ENCODE measurements around the gene SCAI. TPM values are rescaled to one million over a fixed set of nuclear protein-coding genes. Genes with fewer than 3 reads are reported as not detected.

Gene SCAI
- total and polyA plus RNA-seq, 9 donors, result 3.1 to 13.3 (median 9.2) TPM

DNA sequence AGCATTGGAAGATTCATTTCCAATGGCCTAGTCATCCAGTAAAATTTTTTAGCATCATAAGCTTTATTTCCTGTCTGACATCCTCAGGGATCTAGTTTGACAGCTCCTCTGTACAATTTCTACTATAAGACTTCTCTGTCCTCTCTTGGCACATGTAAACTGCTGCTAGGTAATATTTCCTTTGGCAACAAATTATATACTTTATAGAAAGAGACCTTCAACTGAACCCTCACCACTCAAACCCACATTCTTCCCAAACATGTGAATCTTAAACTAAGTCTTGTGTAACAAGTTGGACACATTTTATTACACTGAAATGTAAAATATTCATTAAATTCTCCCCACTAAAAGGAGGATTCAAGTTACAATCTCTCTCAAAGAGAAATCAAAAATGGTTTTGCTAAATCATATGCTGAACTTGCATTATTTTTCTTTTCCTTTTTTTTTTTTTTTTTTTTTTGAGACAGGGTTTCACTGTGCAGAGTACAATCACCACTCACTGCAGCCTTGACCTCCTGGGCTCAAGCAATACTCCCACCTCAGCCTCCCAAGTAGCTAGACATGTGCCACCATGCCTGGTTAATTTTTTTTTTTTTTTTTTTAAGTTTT, 36.9 kb downstream of the SCAI start:
- Histone ChIP-seq H3K4me1 (ENCODE audit: insufficient read depth) (peaks cover 2% of the 10 kb centered on the region), H3K9me3 (no peaks in the 10 kb centered on the region), H3K4me3 (no peak overlapping the region), H3K27me3 (no peaks in the 10 kb centered on the region), H3K27ac (peak overlapping the region in 1 of 2 donors; percentile 2), H3K36me3 (no peaks in the 10 kb centered on the region)
- intact Hi-C loops (cut with DNase I), result no loop called here
- no peak for DNase-seq
- TF ChIP-seq POLR2A (IDR thresholded peaks at IDR 0.05) (no peak), EP300 (IDR thresholded peaks at IDR 0.05) (no peak)
- TF ChIP-seq, protein P1, sequence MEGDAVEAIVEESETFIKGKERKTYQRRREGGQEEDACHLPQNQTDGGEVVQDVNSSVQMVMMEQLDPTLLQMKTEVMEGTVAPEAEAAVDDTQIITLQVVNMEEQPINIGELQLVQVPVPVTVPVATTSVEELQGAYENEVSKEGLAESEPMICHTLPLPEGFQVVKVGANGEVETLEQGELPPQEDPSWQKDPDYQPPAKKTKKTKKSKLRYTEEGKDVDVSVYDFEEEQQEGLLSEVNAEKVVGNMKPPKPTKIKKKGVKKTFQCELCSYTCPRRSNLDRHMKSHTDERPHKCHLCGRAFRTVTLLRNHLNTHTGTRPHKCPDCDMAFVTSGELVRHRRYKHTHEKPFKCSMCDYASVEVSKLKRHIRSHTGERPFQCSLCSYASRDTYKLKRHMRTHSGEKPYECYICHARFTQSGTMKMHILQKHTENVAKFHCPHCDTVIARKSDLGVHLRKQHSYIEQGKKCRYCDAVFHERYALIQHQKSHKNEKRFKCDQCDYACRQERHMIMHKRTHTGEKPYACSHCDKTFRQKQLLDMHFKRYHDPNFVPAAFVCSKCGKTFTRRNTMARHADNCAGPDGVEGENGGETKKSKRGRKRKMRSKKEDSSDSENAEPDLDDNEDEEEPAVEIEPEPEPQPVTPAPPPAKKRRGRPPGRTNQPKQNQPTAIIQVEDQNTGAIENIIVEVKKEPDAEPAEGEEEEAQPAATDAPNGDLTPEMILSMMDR (IDR thresholded peaks at IDR 0.05), result no peak

DNA sequence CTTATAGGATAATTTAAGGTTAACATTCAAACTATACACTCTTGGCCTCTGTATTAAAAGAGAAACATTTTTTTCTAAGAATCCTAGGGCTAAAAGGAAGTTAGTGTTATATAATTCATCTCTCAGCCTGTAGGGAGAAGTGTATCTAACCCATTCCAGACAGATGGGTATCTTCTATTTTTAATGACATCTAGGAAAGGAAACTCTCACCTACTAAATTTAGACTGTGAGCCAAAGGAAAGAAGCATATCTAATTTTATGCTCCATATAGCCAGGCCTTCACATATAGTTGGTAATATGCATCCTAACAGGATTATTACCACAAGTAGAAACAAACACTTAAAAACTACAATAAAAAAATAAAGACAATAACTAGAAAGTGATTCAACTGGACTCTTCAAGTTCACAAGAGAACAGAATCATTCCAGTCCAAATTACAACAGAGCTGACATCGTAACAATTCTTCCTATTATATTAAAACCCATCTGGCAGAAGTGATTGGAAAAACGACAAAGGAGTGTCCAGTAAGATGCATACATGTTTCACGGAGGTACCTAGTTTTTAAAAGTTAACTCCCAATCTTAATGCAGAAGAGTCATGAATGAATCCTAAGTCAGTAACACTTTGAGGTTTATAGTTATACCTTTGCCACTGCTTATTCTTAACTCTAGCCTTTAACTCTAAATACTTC, 39.4 kb downstream of the SCAI start:
- Histone ChIP-seq H3K9me3 (no peaks in the 10 kb centered on the region), H3K27ac (no peak overlapping the region), H3K36me3 (no peaks in the 10 kb centered on the region), H3K27me3 (no peaks in the 10 kb centered on the region), H3K4me1 (ENCODE audit: insufficient read depth) (peaks cover 5% of the 10 kb centered on the region), H3K4me3 (no peak overlapping the region)
- no peak for TF ChIP-seq EP300 (IDR thresholded peaks at IDR 0.05)
- TF ChIP-seq, protein P1 (IDR thresholded peaks at IDR 0.05), result no peak
- intact Hi-C loops (cut with DNase I), result no loop called here
- no peak for DNase-seq
- WGBS, 3 donors, result 79 to 84% (median 80%) methylated on average over 3 of the region's 3 CpGs

DNA sequence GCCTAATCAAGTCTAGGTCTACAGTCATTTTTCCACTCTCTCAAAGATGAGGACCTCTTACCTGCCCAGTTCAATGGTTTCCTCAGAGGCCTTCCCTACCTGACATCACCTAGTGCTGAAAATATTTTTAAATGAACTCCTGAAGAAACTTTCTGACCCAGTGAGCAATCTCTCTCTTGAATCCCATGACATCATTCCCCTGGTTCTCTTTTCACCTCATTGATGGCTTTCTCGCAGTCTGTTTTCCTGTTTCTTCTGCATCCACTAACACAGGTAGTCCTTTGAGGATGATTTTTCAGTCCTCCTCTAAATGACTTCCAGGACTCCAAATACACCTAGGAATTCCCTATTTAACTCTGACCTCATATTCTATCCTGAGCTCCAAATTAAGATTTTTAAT, 40.3 kb downstream of the SCAI start:
- H3K36me3 ChIP-seq, result no peaks in the 10 kb centered on the region
- intact Hi-C loops (cut with DNase I), result no loop called here
- H3K27ac ChIP-seq, result no peak overlapping the region
- 96 to 98% (median 98%) methylated on average over 1 of the region's 1 CpG for WGBS, 3 donors
- no peaks in the 10 kb centered on the region for H3K27me3 ChIP-seq
- peaks cover 6% of the 10 kb centered on the region for H3K4me1 ChIP-seq (ENCODE audit: insufficient read depth)
- TF ChIP-seq EP300 (IDR thresholded peaks at IDR 0.05), result no peak
- TF ChIP-seq, protein P1 (IDR thresholded peaks at IDR 0.05), result no peak
- no peak for DNase-seq
- no peaks in the 10 kb centered on the region for H3K9me3 ChIP-seq
- no peak overlapping the region for H3K4me3 ChIP-seq

DNA sequence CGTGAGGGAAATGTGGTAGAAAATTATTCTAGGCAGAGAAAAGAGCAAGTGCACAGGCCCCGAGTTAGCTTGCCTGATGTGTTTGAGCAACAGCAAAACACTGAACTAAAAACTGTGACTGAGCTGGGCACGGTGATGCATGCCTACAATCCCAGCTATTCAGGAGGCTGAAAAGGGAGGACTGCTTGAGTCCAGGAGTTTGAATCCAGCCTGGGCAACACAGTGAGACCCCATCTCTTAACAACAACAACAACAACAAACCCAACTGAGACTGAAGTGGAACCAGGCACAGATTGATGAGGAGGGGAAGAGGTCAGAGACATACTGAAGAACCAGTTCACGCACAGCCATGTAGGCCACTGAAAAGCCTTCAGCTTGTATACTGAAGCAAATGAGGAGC, 42.5 kb downstream of the SCAI start:
- intact Hi-C loops (cut with DNase I), result no loop called here
- no peak overlapping the region for H3K4me3 ChIP-seq
- TF ChIP-seq EP300 (IDR thresholded peaks at IDR 0.05) (no peak), POLR2A (IDR thresholded peaks at IDR 0.05) (no peak)
- TF ChIP-seq, protein P1 (IDR thresholded peaks at IDR 0.05), result no peak
- no peaks in the 10 kb centered on the region for H3K36me3 ChIP-seq
- 87 to 89% (median 88%) methylated on average over 4 of the region's 4 CpGs for WGBS, 3 donors
- no peaks in the 10 kb centered on the region for H3K27me3 ChIP-seq
- no peak for DNase-seq
- H3K27ac ChIP-seq, result no peak overlapping the region
- peaks cover 4% of the 10 kb centered on the region for H3K4me1 ChIP-seq (ENCODE audit: insufficient read depth)
- no peaks in the 10 kb centered on the region for H3K9me3 ChIP-seq

Data from ovary (tissue), 9 donors.